Trophoblast cell (in vitro differentiated cells and primary cell): ENCODE results near the gene IFNAR2.

Experiments
- DNase-seq, 2 donors: peaks; one replicate each; pipeline ENCODE4 v3.0.0-alpha.2; 2016
- H2AFZ ChIP-seq: 2 replicates; pipeline ENCODE4 v1.6.1; 2013; ENCODE audit warnings: low read length, moderate library complexity, mild to moderate bottlenecking; ENCODE audit not compliant: insufficient read depth, poor library complexity
- H2AK5ac ChIP-seq: 2 replicates; pipeline ENCODE4 v1.6.1; 2013; ENCODE audit warnings: mild to moderate bottlenecking, low read length
- H2BK120ac ChIP-seq: 2 replicates; pipeline ENCODE4 v1.6.1; 2013; ENCODE audit warnings: low read length, mild to moderate bottlenecking, moderate library complexity; ENCODE audit not compliant: insufficient read depth, poor library complexity
- H2BK12ac ChIP-seq: 2 replicates; pipeline ENCODE4 v1.6.1; 2013; ENCODE audit warnings: mild to moderate bottlenecking, low read length, moderate library complexity
- H2BK5ac ChIP-seq: 2 replicates; pipeline ENCODE4 v1.6.1; 2013; ENCODE audit warnings: low read length, low read depth, moderate library complexity, mild to moderate bottlenecking; ENCODE audit not compliant: poor library complexity
- H3K14ac ChIP-seq: 2 replicates; pipeline ENCODE4 v1.6.1; 2013; ENCODE audit warnings: mild to moderate bottlenecking, low read length
- H3K18ac ChIP-seq: 2 replicates; pipeline ENCODE4 v1.6.1; 2013; ENCODE audit warnings: mild to moderate bottlenecking, low read length
- H3K23ac ChIP-seq: 2 replicates; pipeline ENCODE4 v1.6.1; 2013; ENCODE audit warnings: low read length
- H3K27ac ChIP-seq: 2 replicates; pipeline ENCODE4 v1.5.1; 2013; ENCODE audit warnings: low read depth, mild to moderate bottlenecking, inconsistent platforms, low read length, moderate library complexity
- H3K27me3 ChIP-seq: 2 replicates; pipeline ENCODE4 v1.6.1; 2013; ENCODE audit warnings: inconsistent platforms, mild to moderate bottlenecking, low read length, moderate library complexity; ENCODE audit not compliant: insufficient read depth
- H3K36me3 ChIP-seq, 2 experiments: 1 replicate in 1 of 2; 2 replicates in 1 of 2; pipeline ENCODE4 v1.6.1; 2013; ENCODE audit warnings: low read length in 2 of 2, mild to moderate bottlenecking in 2 of 2, moderate library complexity in 1 of 2; ENCODE audit not compliant: insufficient read depth in 2 of 2, control insufficient read depth in 1 of 2
- H3K4ac ChIP-seq: 2 replicates; pipeline ENCODE4 v1.6.1; 2013; ENCODE audit warnings: low read depth, mild to moderate bottlenecking, low read length, moderate library complexity
- H3K4me1 ChIP-seq, 2 experiments: 1 replicate in 1 of 2; 2 replicates in 1 of 2; pipeline ENCODE4 v1.6.1; 2013; ENCODE audit warnings: low read length in 2 of 2, mild to moderate bottlenecking in 2 of 2, moderate library complexity in 1 of 2; ENCODE audit not compliant: insufficient read depth in 2 of 2, control insufficient read depth in 1 of 2
- H3K4me2 ChIP-seq: 2 replicates; pipeline ENCODE4 v1.6.1; 2013; ENCODE audit warnings: inconsistent platforms, mild to moderate bottlenecking, low read length, moderate library complexity
- H3K4me3 ChIP-seq: 2 replicates; pipeline ENCODE4 v1.5.1; 2013; ENCODE audit warnings: mild to moderate bottlenecking, low read depth, low read length, inconsistent platforms
- H3K79me1 ChIP-seq: one replicate; pipeline ENCODE4 v1.6.1; 2013; ENCODE audit warnings: low read length
- H3K79me2 ChIP-seq: 2 replicates; pipeline ENCODE4 v1.6.1; 2013; ENCODE audit warnings: low read length, mild to moderate bottlenecking; ENCODE audit not compliant: control insufficient read depth, insufficient read depth, poor library complexity
- H3K9ac ChIP-seq: 2 replicates; pipeline ENCODE4 v1.6.1; 2013; ENCODE audit warnings: mild to moderate bottlenecking, low read length
- H3K9me3 ChIP-seq: 2 replicates; pipeline ENCODE4 v1.6.1; 2013; ENCODE audit warnings: low read depth, mild to moderate bottlenecking, control low read depth, inconsistent platforms, low read length; ENCODE audit not compliant: insufficient read depth
- H4K12ac ChIP-seq: 2 replicates; pipeline ENCODE4 v1.6.1; 2013; ENCODE audit warnings: low read depth, mild to moderate bottlenecking, low read length, moderate library complexity
- H4K8ac ChIP-seq: 2 replicates; pipeline ENCODE4 v1.6.1; 2013; ENCODE audit warnings: low read depth, mild to moderate bottlenecking, low read length, moderate library complexity
- H4K91ac ChIP-seq: one replicate; pipeline ENCODE4 v1.6.1; 2013; ENCODE audit warnings: low read depth, mild to moderate bottlenecking, low read length, moderate library complexity
- WGBS: extraction: QIAGEN DNeasy Blood & Tissue Kit; methylation state at CpG from one replicate; pipeline ENCODE4 v1.1.7; 2013; ENCODE audit warnings: missing lambda C conversion rate; ENCODE audit not compliant: insufficient read length, insufficient coverage; ENCODE audit errors: extremely low coverage; 5-methylcytosine and 5-hydroxymethylcytosine counted together

IFNAR2 gene

GRCh38 chr21:33189824-33190223, 39.9 kb upstream of the IFNAR2 start:
- Histone ChIP-seq H4K91ac (no peak overlapping the region), H3K4me2 (no peak overlapping the region), H2BK12ac (no peak overlapping the region), H3K9me3 (no peaks in the 10 kb centered on the region), H2AK5ac (no peak overlapping the region), H4K12ac (no peak overlapping the region), H3K18ac (no peak overlapping the region), H3K36me3 (no peaks in the 10 kb centered on the region), H3K79me1 (no peaks in the 10 kb centered on the region), H3K9ac (no peak overlapping the region), H3K4me3 (no peak overlapping the region), H3K27me3 (no peaks in the 10 kb centered on the region), H2BK120ac (no peak overlapping the region), H3K23ac (no peak overlapping the region), H3K4ac (no peak overlapping the region), H3K4me1 (no peaks in the 10 kb centered on the region), H2BK5ac (no peak overlapping the region), H4K8ac (no peak overlapping the region), H2AFZ (no peak overlapping the region), H3K14ac (no peak overlapping the region), H3K27ac (no peak overlapping the region), H3K79me2 (no peaks in the 10 kb centered on the region)
- no peak for DNase-seq
- WGBS = no CpG with 5 or more reads among the region's 3 CpGs

- Histone ChIP-seq H2BK12ac (no peak overlapping the region), H4K8ac (no peak overlapping the region), H2AFZ (no peak overlapping the region), H3K23ac (peak overlapping the region; percentile 67), H3K4me3 (no peak overlapping the region), H2BK120ac (no peak overlapping the region), H3K9ac (peak overlapping the region; percentile 41), H3K4ac (no peak overlapping the region), H2AK5ac (no peak overlapping the region), H2BK5ac (no peak overlapping the region), H3K14ac (no peak overlapping the region), H4K12ac (no peak overlapping the region), H3K18ac (no peak overlapping the region), H4K91ac (no peak overlapping the region), H3K4me1 (peaks cover 0 to 2% of the 10 kb centered on the region in 2 experiments), H3K27me3 (no peaks in the 10 kb centered on the region), H3K9me3 (no peaks in the 10 kb centered on the region), H3K27ac (no peak overlapping the region), H3K4me2 (no peak overlapping the region), H3K79me1 (no peaks in the 10 kb centered on the region), H3K36me3 (no peaks in the 10 kb centered on the region), H3K79me2 (no peaks in the 10 kb centered on the region)
- peak; percentile 56 to 89 for DNase-seq
- no CpG with 5 or more reads among the region's 14 CpGs for WGBS
These were observed 32.8 kb upstream of the IFNAR2 start for GRCh38 chr21:33196941-33197374.

GRCh38 chr21:33197496-33197895, 32.2 kb upstream of the IFNAR2 start:
- Histone ChIP-seq H3K23ac (no peak overlapping the region), H2BK5ac (no peak overlapping the region), H3K14ac (no peak overlapping the region), H4K12ac (no peak overlapping the region), H4K8ac (no peak overlapping the region), H3K36me3 (no peaks in the 10 kb centered on the region), H3K18ac (no peak overlapping the region), H2AK5ac (no peak overlapping the region), H3K9me3 (no peaks in the 10 kb centered on the region), H3K79me1 (no peaks in the 10 kb centered on the region), H3K79me2 (no peaks in the 10 kb centered on the region), H3K27me3 (no peaks in the 10 kb centered on the region), H3K9ac (no peak overlapping the region), H2BK120ac (no peak overlapping the region), H3K4ac (no peak overlapping the region), H3K4me2 (no peak overlapping the region), H3K27ac (no peak overlapping the region), H4K91ac (no peak overlapping the region), H2BK12ac (no peak overlapping the region), H3K4me1 (peaks cover 0 to 2% of the 10 kb centered on the region in 2 experiments), H3K4me3 (no peak overlapping the region), H2AFZ (no peak overlapping the region)
- no CpG with 5 or more reads among the region's 4 CpGs for WGBS
- DNase-seq = no peak

GRCh38 chr21:33198346-33199099, 31.2 kb upstream of the IFNAR2 start:
- Histone ChIP-seq H3K14ac (no peak overlapping the region), H4K12ac (no peak overlapping the region), H4K91ac (no peak overlapping the region), H3K9me3 (peaks cover 2% of the 10 kb centered on the region), H2BK120ac (no peak overlapping the region), H2BK12ac (no peak overlapping the region), H2AK5ac (no peak overlapping the region), H3K4me1 (peaks cover 0 to 2% of the 10 kb centered on the region in 2 experiments), H3K18ac (no peak overlapping the region), H3K27me3 (no peaks in the 10 kb centered on the region), H3K27ac (no peak overlapping the region), H3K4me2 (no peak overlapping the region), H3K4ac (no peak overlapping the region), H4K8ac (no peak overlapping the region), H3K79me1 (no peaks in the 10 kb centered on the region), H3K36me3 (no peaks in the 10 kb centered on the region), H3K79me2 (no peaks in the 10 kb centered on the region), H3K23ac (no peak overlapping the region), H2BK5ac (no peak overlapping the region), H2AFZ (no peak overlapping the region), H3K9ac (no peak overlapping the region), H3K4me3 (no peak overlapping the region)
- peak; percentile 13 to 24 for DNase-seq
- WGBS = no CpG with 5 or more reads among the region's 9 CpGs
